Adrenal gland (tissue), 5 donors: Measurements from ENCODE around the gene VPS37C.

ENCODE experiments used
- POLR2A ChIP-seq, 2 donors: fragments of 450-650 bp; IDR thresholded peaks; one replicate each; pipeline ENCODE4 v1.6.1; 2017; ENCODE audit warnings: antibody characterized with exemption in 2 of 2, mild to moderate bottlenecking in 2 of 2, moderate library complexity in 1 of 2
- TF ChIP-seq, protein P1 (sequence below), 6 experiments: fragments of 450-650 bp in 4 of 6; fragments of 200-600 bp in 2 of 6; sonication (generic) in 1 of 6; IDR thresholded peaks; 1 replicate in 5 of 6; 2 replicates in 1 of 6; pipeline versions ENCODE4 v1.5.1 to v1.8.0; 2016 to 2021; ENCODE audit warnings: antibody characterized with exemption in 6 of 6, mild to moderate bottlenecking in 2 of 6, moderate library complexity in 1 of 6
- donor health status: DM: no; HTN: no; CAD: no.

- TF ChIP-seq, protein P1, sequence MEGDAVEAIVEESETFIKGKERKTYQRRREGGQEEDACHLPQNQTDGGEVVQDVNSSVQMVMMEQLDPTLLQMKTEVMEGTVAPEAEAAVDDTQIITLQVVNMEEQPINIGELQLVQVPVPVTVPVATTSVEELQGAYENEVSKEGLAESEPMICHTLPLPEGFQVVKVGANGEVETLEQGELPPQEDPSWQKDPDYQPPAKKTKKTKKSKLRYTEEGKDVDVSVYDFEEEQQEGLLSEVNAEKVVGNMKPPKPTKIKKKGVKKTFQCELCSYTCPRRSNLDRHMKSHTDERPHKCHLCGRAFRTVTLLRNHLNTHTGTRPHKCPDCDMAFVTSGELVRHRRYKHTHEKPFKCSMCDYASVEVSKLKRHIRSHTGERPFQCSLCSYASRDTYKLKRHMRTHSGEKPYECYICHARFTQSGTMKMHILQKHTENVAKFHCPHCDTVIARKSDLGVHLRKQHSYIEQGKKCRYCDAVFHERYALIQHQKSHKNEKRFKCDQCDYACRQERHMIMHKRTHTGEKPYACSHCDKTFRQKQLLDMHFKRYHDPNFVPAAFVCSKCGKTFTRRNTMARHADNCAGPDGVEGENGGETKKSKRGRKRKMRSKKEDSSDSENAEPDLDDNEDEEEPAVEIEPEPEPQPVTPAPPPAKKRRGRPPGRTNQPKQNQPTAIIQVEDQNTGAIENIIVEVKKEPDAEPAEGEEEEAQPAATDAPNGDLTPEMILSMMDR (IDR thresholded peaks at IDR 0.05) = peak; percentile 97 to 100 (median 100)
- peak in 1 of 2 donors; percentile 36 for TF ChIP-seq POLR2A (IDR thresholded peaks at IDR 0.05)
Measured at GRCh38 chr11:61129639-61130523, 31.3 kb downstream of the VPS37C start.
